IMR-90 (cell line): ENCODE data around the gene ARHGEF17. TPM values are rescaled to one million over a fixed set of nuclear protein-coding genes. Genes with fewer than 3 reads are reported as not detected.

Experiments used
- ATAC-seq: fragments of 200-7000 bp; cut with Tn5 transposase; 2 replicates; pipeline ENCODE4 v1.9.1; 2020; ENCODE audit warnings: low read depth, mild to moderate bottlenecking, moderate library complexity
- BruUV-seq: library from RNA; stranded (reverse); fragments of 400-500 nt; replicated peaks from 2 replicates; lab custom pipeline; 2021; lab: Mats Ljungman, UMichigan
- CTCF ChIA-PET: fragments of 300-600 bp; formaldehyde crosslinking; extraction: SDS; loops from one replicate; lab custom pipeline; 2021; ENCODE audit warnings: antibody characterized with exemption; lab: Yijun Ruan, JAX
- POLR2A ChIA-PET: fragments of 300-600 bp; sonication (Branson Sonifier 250); formaldehyde crosslinking; loops from one replicate; lab custom pipeline; 2022; ENCODE audit warnings: antibody characterized with exemption; ENCODE audit not compliant: unreplicated experiment; lab: Charles Lee
- DNase-seq: peaks from one replicate; pipeline ENCODE4 v3.0.0; 2013
- H2AFZ ChIP-seq: replicated peaks from 2 replicates; pipeline ENCODE3; 2013; ENCODE audit warnings: low read length, mild to moderate bottlenecking; ENCODE audit not compliant: poor library complexity
- H2AK5ac ChIP-seq: 2 replicates; pipeline ENCODE4 v1.6.1; 2013; ENCODE audit warnings: low read depth, low read length, inconsistent platforms
- H2AK9ac ChIP-seq: replicated peaks from 2 replicates; pipeline ENCODE3; 2013; ENCODE audit warnings: mild to moderate bottlenecking, low read depth, low read length, moderate library complexity; ENCODE audit not compliant: poor library complexity
- H2BK120ac ChIP-seq: 2 replicates; pipeline ENCODE4 v1.6.1; 2013; ENCODE audit warnings: low read depth, low read length, inconsistent platforms
- H2BK15ac ChIP-seq: 3 replicates; pipeline ENCODE4 v1.6.1; 2013; ENCODE audit warnings: low read depth, low read length, inconsistent platforms
- H2BK20ac ChIP-seq: 2 replicates; pipeline ENCODE4 v1.6.1; 2013; ENCODE audit warnings: low read depth, mild to moderate bottlenecking, inconsistent platforms, low read length, moderate library complexity
- H2BK5ac ChIP-seq: 2 replicates; pipeline ENCODE4 v1.6.1; 2013; ENCODE audit warnings: mild to moderate bottlenecking, low read depth, low read length, inconsistent platforms; ENCODE audit not compliant: poor library complexity, severe bottlenecking
- H3K14ac ChIP-seq: replicated peaks from 2 replicates; pipeline ENCODE4 v1.6.1; 2013; ENCODE audit warnings: low read depth, low read length, inconsistent platforms
- H3K18ac ChIP-seq: 2 replicates; pipeline ENCODE4 v1.6.1; 2013; ENCODE audit warnings: low read depth, low read length, control low read depth
- H3K23ac ChIP-seq: 2 replicates; pipeline ENCODE4 v1.6.1; 2013; ENCODE audit warnings: low read depth, low read length, inconsistent platforms
- H3K27ac ChIP-seq: 2 replicates; pipeline ENCODE4 v1.5.1; 2013; ENCODE audit warnings: mild to moderate bottlenecking, control low read depth, low read length; ENCODE audit not compliant: insufficient read depth
- H3K27me3 ChIP-seq: 2 replicates; pipeline ENCODE4 v1.6.1; 2013; ENCODE audit warnings: low read length; ENCODE audit not compliant: control insufficient read depth, insufficient read depth
- H3K36me3 ChIP-seq: 2 replicates; pipeline ENCODE4 v1.6.1; 2013; ENCODE audit warnings: low read length, mixed read lengths; ENCODE audit not compliant: control insufficient read depth, insufficient read depth
- H3K4ac ChIP-seq: 2 replicates; pipeline ENCODE4 v1.6.1; 2013; ENCODE audit warnings: low read depth, low read length, inconsistent platforms
- H3K4me1 ChIP-seq: 2 replicates; pipeline ENCODE4 v1.6.1; 2013; ENCODE audit warnings: low read length, mixed read lengths; ENCODE audit not compliant: control insufficient read depth, insufficient read depth
- H3K4me2 ChIP-seq: 2 replicates; pipeline ENCODE4 v1.6.1; 2013; ENCODE audit warnings: low read depth, mild to moderate bottlenecking, control low read depth, low read length, moderate library complexity
- H3K4me3 ChIP-seq: 2 replicates; pipeline ENCODE4 v1.5.1; 2013; ENCODE audit warnings: low read depth, mild to moderate bottlenecking, control low read depth, low read length, moderate library complexity; ENCODE audit not compliant: insufficient read depth
- H3K56ac ChIP-seq: 2 replicates; pipeline ENCODE4 v1.6.1; 2013; ENCODE audit warnings: low read length, inconsistent platforms; ENCODE audit not compliant: insufficient read depth; ENCODE audit errors: extremely low read depth
- H3K79me1 ChIP-seq, 2 experiments: 2 replicates each; pipeline ENCODE4 v1.6.1; 2013; ENCODE audit warnings: low read length in 2 of 2, inconsistent platforms in 1 of 2, low read depth in 1 of 2
- H3K9ac ChIP-seq: 2 replicates; pipeline ENCODE4 v1.6.1; 2013; ENCODE audit warnings: low read depth, low read length, control low read depth
- H3K9me1 ChIP-seq: 2 replicates; pipeline ENCODE4 v1.6.1; 2013; ENCODE audit warnings: low read length, inconsistent platforms; ENCODE audit not compliant: insufficient read depth
- H3K9me3 ChIP-seq: 2 replicates; pipeline ENCODE4 v1.6.1; 2013; ENCODE audit warnings: low read length; ENCODE audit not compliant: control insufficient read depth, insufficient read depth
- H4K20me1 ChIP-seq: 2 replicates; pipeline ENCODE4 v1.6.1; 2013; ENCODE audit warnings: low read length, inconsistent platforms; ENCODE audit not compliant: insufficient read depth
- H4K5ac ChIP-seq: 2 replicates; pipeline ENCODE4 v1.6.1; 2013; ENCODE audit warnings: mild to moderate bottlenecking, low read depth, low read length, control low read depth
- H4K8ac ChIP-seq, 2 experiments: 2 replicates each; pipeline ENCODE4 v1.6.1; 2013; ENCODE audit warnings: low read depth in 2 of 2, low read length in 2 of 2, control low read depth in 1 of 2, inconsistent platforms in 1 of 2
- H4K91ac ChIP-seq: 2 replicates; pipeline ENCODE4 v1.6.1; 2013; ENCODE audit warnings: low read depth, low read length, inconsistent platforms; ENCODE audit not compliant: insufficient read depth
- BHLHE40 ChIP-seq: fragments of 150-350 bp; IDR thresholded peaks from 2 replicates; pipeline ENCODE4 v1.6.1; 2016; ENCODE audit warnings: mild to moderate bottlenecking, low read depth, low read length
- CTCF ChIP-seq: conservative IDR thresholded peaks from 2 replicates; pipeline ENCODE4 v1.5.1; 2012; ENCODE audit warnings: mild to moderate bottlenecking, low read depth, low read length, improper control_type of control experiment
- MAZ ChIP-seq: IDR thresholded peaks from 2 replicates; pipeline ENCODE4 v1.6.1; 2012; ENCODE audit warnings: low read depth, mild to moderate bottlenecking, low read length, improper control_type of control experiment, moderate library complexity, borderline replicate concordance
- NFE2L2 ChIP-seq: fragments of 150-350 bp; IDR thresholded peaks from 2 replicates; pipeline ENCODE4 v1.6.1; 2016; ENCODE audit warnings: low read depth, mild to moderate bottlenecking, low read length
- RFX5 ChIP-seq: IDR thresholded peaks from 2 replicates; pipeline ENCODE4 v1.8.0; 2012; ENCODE audit warnings: low read depth, mild to moderate bottlenecking, low read length, moderate library complexity
- WGBS, 2 experiments: methylation state at CpG; one replicate each; pipeline versions ENCODE4 v1.1.5 to v1.1.7; 2013; ENCODE audit warnings: missing lambda C conversion rate in 2 of 2; ENCODE audit not compliant: insufficient read length in 1 of 2; ENCODE audit errors: extremely low coverage in 2 of 2; 5-methylcytosine and 5-hydroxymethylcytosine counted together
- dilution Hi-C: fragments of 300-500 bp; cut with HindIII; formaldehyde crosslinking; loops from one replicate; pipeline ENCODE4 v1.14.3; 2018; ENCODE audit warnings: low sequenced_read_pairs; ENCODE audit not compliant: unreplicated experiment
- in situ Hi-C: fragments of 300-500 bp; cut with MboI; formaldehyde crosslinking; loops from 3 replicates; pipeline ENCODE4 v1.14.3; 2019; ENCODE audit warnings: low sequenced_read_pairs, inconsistent platforms, mixed read lengths
- intact Hi-C: fragments of 100-400 bp; cut with micrococcal nuclease; formaldehyde crosslinking; loops from 2 replicates; pipeline ENCODE4 v1.10.0; 2022
- polyA plus RNA-seq, 3 experiments: library from polyadenylated mRNA; depleted of rRNA; stranded (reverse); fragments of >200 nt; gene quantifications; 2 replicates each; pipeline ENCODE4 v1.2.3, GENCODE V29; 2012; ENCODE audit warnings: low replicate concordance in 1 of 3
- total RNA-seq: library from RNA; depleted of rRNA; stranded (reverse); fragments of >200 nt; gene quantifications from 2 replicates; pipeline ENCODE4 v1.2.3, GENCODE V29; 2012
- TF ChIP-seq, protein P1 (sequence below): fragments of 150-350 bp; IDR thresholded peaks from 2 replicates; pipeline ENCODE4 v1.6.1; 2017; ENCODE audit warnings: mild to moderate bottlenecking, antibody characterized with exemption, low read length, low read depth

ARHGEF17 gene
- total and polyA plus RNA-seq, 2 of the 4 experiments (the other 2 are of a cell fraction): 21.7 to 97.7 TPM

- Histone ChIP-seq H2BK20ac (no peak overlapping the region), H3K23ac (no peak overlapping the region), H2BK5ac (no peak overlapping the region), H3K27me3 (no peaks in the 10 kb centered on the region), H3K4me3 (no peak overlapping the region), H4K91ac (no peak overlapping the region), H3K4me2 (no peak overlapping the region), H3K4me1 (peaks cover 27% of the 10 kb centered on the region), H4K8ac (no peak overlapping the region), H3K14ac (no peak overlapping the region), H4K20me1 (peaks cover 54% of the 10 kb centered on the region), H2AFZ (no peak overlapping the region), H3K79me1 (peaks cover 41 to 81% of the 10 kb centered on the region in 2 experiments), H4K5ac (no peak overlapping the region), H3K27ac (no peak overlapping the region), H2AK5ac (no peak overlapping the region), H2BK120ac (no peak overlapping the region), H3K9me3 (no peaks in the 10 kb centered on the region), H2AK9ac (no peak overlapping the region), H3K4ac (no peak overlapping the region), H3K9me1 (peaks cover 21% of the 10 kb centered on the region; the same call in 1 of the 2 replicates), H2BK15ac (no peak overlapping the region), H3K36me3 (no peaks in the 10 kb centered on the region), H3K9ac (no peak overlapping the region), H3K18ac (no peak overlapping the region), H3K56ac (no peak overlapping the region)
- intact Hi-C loops (no loop called here), in situ Hi-C loops (no loop called here), dilution Hi-C loops (no loop called here)
- DNase-seq: no peak
- 80% methylated on average over 1 of the region's 3 CpGs; no CpG with 5 or more reads in 1 of the 2 experiments for WGBS, 2 experiments
- ChIA-PET CTCF (interaction anchor here (0.8 to 1.4 kb wide), 2 partner anchors 32 to 54 kb away, joined by 3 to 7 read pairs; no protein-coding TSS in a partner anchor), POLR2A (no interaction called here)
- ATAC-seq: no peak
- no TSS peak for BruUV-seq
- TF ChIP-seq CTCF (no peak), MAZ (no peak), RFX5 (no peak), BHLHE40 (no peak), NFE2L2 (no peak)
- TF ChIP-seq, protein P1, sequence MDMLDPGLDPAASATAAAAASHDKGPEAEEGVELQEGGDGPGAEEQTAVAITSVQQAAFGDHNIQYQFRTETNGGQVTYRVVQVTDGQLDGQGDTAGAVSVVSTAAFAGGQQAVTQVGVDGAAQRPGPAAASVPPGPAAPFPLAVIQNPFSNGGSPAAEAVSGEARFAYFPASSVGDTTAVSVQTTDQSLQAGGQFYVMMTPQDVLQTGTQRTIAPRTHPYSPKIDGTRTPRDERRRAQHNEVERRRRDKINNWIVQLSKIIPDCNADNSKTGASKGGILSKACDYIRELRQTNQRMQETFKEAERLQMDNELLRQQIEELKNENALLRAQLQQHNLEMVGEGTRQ: no peak
These were observed 74.7 kb downstream of the ARHGEF17 start for GRCh38 chr11:73382747-73383146.
